Panc1 (cell line): ENCODE results near the gene MAP7. TPM values are rescaled to one million over a fixed set of nuclear protein-coding genes. Genes with fewer than 3 reads are reported as not detected.

Experiments
- ATAC-seq: fragments of 200-7000 bp; cut with Tn5 transposase; 2 replicates; pipeline ENCODE4 v1.9.1; 2020; ENCODE audit warnings: mild to moderate bottlenecking, moderate library complexity
- BruUV-seq: library from RNA; stranded (reverse); fragments of 400-500 nt; replicated peaks from 2 replicates; lab custom pipeline; 2021; lab: Mats Ljungman, UMichigan
- CTCF ChIA-PET: fragments of 300-600 bp; sonication (Branson Sonifier 250); formaldehyde crosslinking; loops from one replicate; lab custom pipeline; 2022; ENCODE audit warnings: antibody characterized with exemption; lab: Charles Lee
- POLR2A ChIA-PET: fragments of 300-600 bp; sonication (Branson Sonifier 250); formaldehyde crosslinking; loops from one replicate; lab custom pipeline; 2022; ENCODE audit warnings: antibody characterized with exemption; lab: Charles Lee
- DNase-seq: peaks from one replicate; pipeline ENCODE4 v3.0.0-alpha.2; 2010; ENCODE audit warnings: low read depth, low spot score
- H3K27ac ChIP-seq: 2 replicates; pipeline ENCODE4 v1.5.1; 2011; ENCODE audit warnings: mild to moderate bottlenecking, low read length, inconsistent platforms
- H3K27me3 ChIP-seq: fragments of 200-500 bp; sonication (Bioruptor generic); 2 replicates; pipeline ENCODE4 v1.6.0; 2014; ENCODE audit warnings: low read length, inconsistent platforms; ENCODE audit not compliant: control insufficient read depth, insufficient read depth
- H3K36me3 ChIP-seq: fragments of 200-500 bp; sonication (Bioruptor generic); 2 replicates; pipeline ENCODE4 v1.5.1; 2014; ENCODE audit warnings: inconsistent platforms, mild to moderate bottlenecking, low read length, moderate library complexity; ENCODE audit not compliant: control insufficient read depth, insufficient read depth
- H3K4me1 ChIP-seq: 2 replicates; pipeline ENCODE4 v1.5.1; 2011; ENCODE audit warnings: inconsistent platforms, mild to moderate bottlenecking, low read length, moderate library complexity; ENCODE audit not compliant: control insufficient read depth, insufficient read depth
- H3K4me3 ChIP-seq, 2 experiments: 2 replicates each; pipeline ENCODE4 v1.5.1; 2011 to 2012; ENCODE audit warnings: low read depth in 2 of 2, low read length in 2 of 2, mild to moderate bottlenecking in 2 of 2, inconsistent platforms in 1 of 2, moderate library complexity in 1 of 2
- H3K9me3 ChIP-seq: fragments of 200-500 bp; sonication (Bioruptor generic); 2 replicates; pipeline ENCODE4 v1.5.1; 2014; ENCODE audit warnings: low read depth, mild to moderate bottlenecking, inconsistent platforms, low read length, moderate library complexity; ENCODE audit not compliant: control insufficient read depth, insufficient read depth
- POLR2AphosphoS5 ChIP-seq: IDR thresholded peaks from 2 replicates; pipeline ENCODE4 v1.6.1; 2012; ENCODE audit warnings: mild to moderate bottlenecking, low read depth, low read length, moderate library complexity
- SIN3A ChIP-seq: IDR thresholded peaks from 2 replicates; pipeline ENCODE4 v1.6.1; 2012; ENCODE audit warnings: low read depth, mild to moderate bottlenecking, low read length, moderate library complexity, borderline replicate concordance; ENCODE audit not compliant: insufficient read depth
- TCF7L2 ChIP-seq: IDR thresholded peaks from 2 replicates; pipeline ENCODE4 v1.6.1; 2011; ENCODE audit warnings: mild to moderate bottlenecking, low read depth, low read length, inconsistent platforms
- in situ Hi-C: cut with HindIII; loops from 2 replicates; pipeline ENCODE4 v1.10.0; 2016; ENCODE audit warnings: low sequenced_read_pairs, low pct_unique_long_range_greater_than_20kb
- intact Hi-C: fragments of 100-400 bp; cut with micrococcal nuclease; formaldehyde crosslinking; loops from one replicate; pipeline ENCODE4 v1.10.0; 2022; ENCODE audit not compliant: unreplicated experiment
- total RNA-seq: library from RNA; stranded (reverse); gene quantifications from one replicate; pipeline ENCODE4 v1.2.1, GENCODE V29; 2021; ENCODE audit not compliant: unreplicated experiment
- TF ChIP-seq, protein P1 (sequence below): fragments of 450-650 bp; IDR thresholded peaks from 2 replicates; pipeline ENCODE4 v1.5.1; 2017; ENCODE audit warnings: mild to moderate bottlenecking
- TF ChIP-seq, protein P2 (sequence below), 2 experiments: IDR thresholded peaks; 2 replicates each; pipeline ENCODE4 v1.6.1; 2011 to 2012; ENCODE audit warnings: low read depth in 2 of 2, control low read depth in 1 of 2, low read length in 1 of 2, mild to moderate bottlenecking in 1 of 2, moderate library complexity in 1 of 2; ENCODE audit not compliant: insufficient read depth in 1 of 2

MAP7 gene
- total RNA-seq, 1 experiment from 2014 or later = 1.8 TPM

DNA sequence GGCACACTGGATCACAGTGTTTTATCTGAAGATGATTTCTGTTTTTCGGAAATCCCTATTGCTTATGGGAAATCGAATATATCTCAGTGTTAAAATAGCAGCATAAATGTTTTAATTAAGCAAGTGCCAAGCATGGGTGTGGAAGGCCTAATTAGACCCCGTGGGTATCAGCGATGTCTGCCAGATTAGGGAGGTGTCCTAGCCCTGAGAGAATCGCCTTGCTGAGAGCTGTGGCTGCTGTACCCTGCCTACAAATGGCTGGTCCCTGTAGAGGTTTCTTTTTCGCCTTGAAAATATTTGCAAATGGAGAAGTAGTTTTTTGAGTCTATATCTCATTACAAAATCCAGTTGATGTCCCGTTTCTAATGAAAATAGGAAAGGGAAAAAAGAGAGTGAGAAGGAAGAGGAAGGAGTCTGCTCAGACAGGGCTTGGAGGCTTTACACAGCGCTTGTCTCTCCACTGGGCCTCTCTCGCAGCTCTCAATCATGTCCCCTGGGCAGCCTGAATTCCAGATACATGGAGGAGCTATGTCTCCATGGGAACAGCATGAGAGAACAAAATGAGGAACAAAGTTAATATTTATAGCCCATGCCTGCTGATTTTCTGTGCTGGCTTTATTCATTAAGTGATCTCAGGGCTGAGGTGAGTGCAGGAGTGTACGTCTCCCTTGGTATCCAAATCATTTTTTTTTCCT, 225.4 kb downstream of the MAP7 start:
- ChIA-PET CTCF (no interaction called here), POLR2A (no interaction called here)
- DNase-seq = no peak
- H3K27me3 ChIP-seq = no peaks in the 10 kb centered on the region
- no peak for TF ChIP-seq POLR2AphosphoS5
- no peak overlapping the region for H3K4me3 ChIP-seq
- in situ Hi-C loops (no loop called here), intact Hi-C loops (no loop called here)
- no peaks in the 10 kb centered on the region for H3K36me3 ChIP-seq
- no TSS peak for BruUV-seq
- no peak for ATAC-seq
- H3K27ac ChIP-seq = no peak overlapping the region
- no peaks in the 10 kb centered on the region for H3K4me1 ChIP-seq
- H3K9me3 ChIP-seq = no peaks in the 10 kb centered on the region

DNA sequence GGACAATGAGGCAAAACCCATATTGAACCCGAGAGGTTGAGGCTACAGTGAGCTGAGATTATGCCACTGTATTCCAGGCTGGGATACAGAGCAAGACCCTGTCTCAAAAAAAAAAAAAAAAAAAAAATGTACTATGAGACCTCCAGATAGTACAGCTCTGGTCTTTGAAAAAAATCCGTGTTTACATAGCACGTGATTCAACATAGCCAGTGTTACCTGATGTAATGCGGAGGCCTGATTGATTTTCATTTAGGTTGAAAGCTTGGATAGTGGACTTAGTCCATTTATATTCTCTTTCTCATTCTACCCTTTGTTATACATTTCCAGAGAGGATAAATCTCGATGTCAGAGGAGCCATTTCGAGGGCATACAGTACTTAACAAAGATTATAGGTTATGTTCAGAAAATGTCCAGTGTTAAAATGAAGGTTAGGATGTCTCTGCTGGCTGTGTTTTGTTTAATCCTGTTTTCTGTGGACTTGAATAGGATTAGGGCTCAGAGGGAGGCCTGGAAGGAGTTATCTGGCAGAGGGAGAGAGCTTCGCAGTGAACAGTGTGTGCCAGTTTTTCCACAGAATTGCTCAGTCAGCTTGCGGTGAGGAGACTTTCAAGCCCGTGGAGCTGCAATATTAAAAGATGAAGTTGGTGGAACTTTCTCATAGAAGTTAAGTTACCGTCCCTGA, 226.7 kb downstream of the MAP7 start:
- Histone ChIP-seq H3K4me1 (no peaks in the 10 kb centered on the region), H3K9me3 (no peaks in the 10 kb centered on the region), H3K27me3 (no peaks in the 10 kb centered on the region), H3K27ac (no peak overlapping the region), H3K4me3 (no peak overlapping the region), H3K36me3 (no peaks in the 10 kb centered on the region)
- intact Hi-C loops = no loop called here
- DNase-seq = no peak
- POLR2A ChIA-PET = interaction anchor here (0.6 kb wide), 1 partner anchor 826 kb away, joined by 3 read pairs; no protein-coding TSS in a partner anchor
- no peak for TF ChIP-seq SIN3A
- TF ChIP-seq POLR2AphosphoS5 = no peak
- TF ChIP-seq, protein P1, sequence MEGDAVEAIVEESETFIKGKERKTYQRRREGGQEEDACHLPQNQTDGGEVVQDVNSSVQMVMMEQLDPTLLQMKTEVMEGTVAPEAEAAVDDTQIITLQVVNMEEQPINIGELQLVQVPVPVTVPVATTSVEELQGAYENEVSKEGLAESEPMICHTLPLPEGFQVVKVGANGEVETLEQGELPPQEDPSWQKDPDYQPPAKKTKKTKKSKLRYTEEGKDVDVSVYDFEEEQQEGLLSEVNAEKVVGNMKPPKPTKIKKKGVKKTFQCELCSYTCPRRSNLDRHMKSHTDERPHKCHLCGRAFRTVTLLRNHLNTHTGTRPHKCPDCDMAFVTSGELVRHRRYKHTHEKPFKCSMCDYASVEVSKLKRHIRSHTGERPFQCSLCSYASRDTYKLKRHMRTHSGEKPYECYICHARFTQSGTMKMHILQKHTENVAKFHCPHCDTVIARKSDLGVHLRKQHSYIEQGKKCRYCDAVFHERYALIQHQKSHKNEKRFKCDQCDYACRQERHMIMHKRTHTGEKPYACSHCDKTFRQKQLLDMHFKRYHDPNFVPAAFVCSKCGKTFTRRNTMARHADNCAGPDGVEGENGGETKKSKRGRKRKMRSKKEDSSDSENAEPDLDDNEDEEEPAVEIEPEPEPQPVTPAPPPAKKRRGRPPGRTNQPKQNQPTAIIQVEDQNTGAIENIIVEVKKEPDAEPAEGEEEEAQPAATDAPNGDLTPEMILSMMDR = no peak
- TF ChIP-seq TCF7L2 = no peak
- TF ChIP-seq, protein P2, sequence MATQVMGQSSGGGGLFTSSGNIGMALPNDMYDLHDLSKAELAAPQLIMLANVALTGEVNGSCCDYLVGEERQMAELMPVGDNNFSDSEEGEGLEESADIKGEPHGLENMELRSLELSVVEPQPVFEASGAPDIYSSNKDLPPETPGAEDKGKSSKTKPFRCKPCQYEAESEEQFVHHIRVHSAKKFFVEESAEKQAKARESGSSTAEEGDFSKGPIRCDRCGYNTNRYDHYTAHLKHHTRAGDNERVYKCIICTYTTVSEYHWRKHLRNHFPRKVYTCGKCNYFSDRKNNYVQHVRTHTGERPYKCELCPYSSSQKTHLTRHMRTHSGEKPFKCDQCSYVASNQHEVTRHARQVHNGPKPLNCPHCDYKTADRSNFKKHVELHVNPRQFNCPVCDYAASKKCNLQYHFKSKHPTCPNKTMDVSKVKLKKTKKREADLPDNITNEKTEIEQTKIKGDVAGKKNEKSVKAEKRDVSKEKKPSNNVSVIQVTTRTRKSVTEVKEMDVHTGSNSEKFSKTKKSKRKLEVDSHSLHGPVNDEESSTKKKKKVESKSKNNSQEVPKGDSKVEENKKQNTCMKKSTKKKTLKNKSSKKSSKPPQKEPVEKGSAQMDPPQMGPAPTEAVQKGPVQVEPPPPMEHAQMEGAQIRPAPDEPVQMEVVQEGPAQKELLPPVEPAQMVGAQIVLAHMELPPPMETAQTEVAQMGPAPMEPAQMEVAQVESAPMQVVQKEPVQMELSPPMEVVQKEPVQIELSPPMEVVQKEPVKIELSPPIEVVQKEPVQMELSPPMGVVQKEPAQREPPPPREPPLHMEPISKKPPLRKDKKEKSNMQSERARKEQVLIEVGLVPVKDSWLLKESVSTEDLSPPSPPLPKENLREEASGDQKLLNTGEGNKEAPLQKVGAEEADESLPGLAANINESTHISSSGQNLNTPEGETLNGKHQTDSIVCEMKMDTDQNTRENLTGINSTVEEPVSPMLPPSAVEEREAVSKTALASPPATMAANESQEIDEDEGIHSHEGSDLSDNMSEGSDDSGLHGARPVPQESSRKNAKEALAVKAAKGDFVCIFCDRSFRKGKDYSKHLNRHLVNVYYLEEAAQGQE (IDR thresholded peaks at IDR 0.05; ENCODE audit: insufficient read depth in 1 of 2, low read depth in 2 of 2, low read length in 1 of 2) = no peak
- ATAC-seq = no peak
- CTCF ChIA-PET = no interaction called here
- no TSS peak for BruUV-seq
- in situ Hi-C loops = no loop called here

DNA sequence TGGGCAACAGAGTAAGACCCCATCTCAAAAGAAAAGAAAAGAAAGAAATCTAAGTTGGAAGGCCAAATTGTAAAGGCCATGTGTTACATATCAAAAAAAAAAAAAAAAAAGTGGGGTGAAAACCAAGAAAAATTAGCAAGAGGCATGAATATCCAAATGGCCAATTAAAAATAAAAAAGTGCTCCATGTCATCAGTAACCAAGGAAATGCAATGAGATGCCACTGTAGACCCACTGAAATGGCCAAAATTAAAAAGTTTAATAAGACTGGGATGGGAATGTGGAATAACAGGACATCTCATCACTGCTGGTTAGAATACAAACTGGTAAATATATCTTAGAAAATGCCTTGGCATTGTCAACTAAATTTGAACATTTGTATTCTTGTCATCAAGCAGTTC, 230.5 kb downstream of the MAP7 start:
- H3K4me1 ChIP-seq = no peaks in the 10 kb centered on the region
- ChIA-PET POLR2A (no interaction called here), CTCF (no interaction called here)
- ATAC-seq (no peak), DNase-seq (no peak)
- in situ Hi-C loops (no loop called here), intact Hi-C loops (loop anchor here (5.0 kb wide), 1 partner anchor 67 kb away; the partner anchor contains the start of gene MTFR2)
- no peaks in the 10 kb centered on the region for H3K9me3 ChIP-seq
- no TSS peak for BruUV-seq
- no peaks in the 10 kb centered on the region for H3K36me3 ChIP-seq
- no peak for TF ChIP-seq TCF7L2
- no peak for TF ChIP-seq POLR2AphosphoS5
- TF ChIP-seq, protein P1 = no peak
- TF ChIP-seq, protein P2 (IDR thresholded peaks at IDR 0.05; ENCODE audit: insufficient read depth in 1 of 2, low read depth in 2 of 2, low read length in 1 of 2) = no peak
- TF ChIP-seq SIN3A = no peak
- no peaks in the 10 kb centered on the region for H3K27me3 ChIP-seq
- no peak overlapping the region for H3K4me3 ChIP-seq
- H3K27ac ChIP-seq = no peak overlapping the region
